Hematopoietic multipotent progenitor cell treated with erythropoietin and hydrocortisone succinate and interleukin-3 and kit ligand, for 6 days (in vitro differentiated cells): ENCODE measurements around the gene RPL36.
"Not testable (repeated sequence)": the region's sequence is repeated elsewhere in the genome, so short reads cannot be mapped to it uniquely, and the experiment has no call there.

Experiments
- DNase-seq: peaks from one replicate; pipeline ENCODE4 v3.0.0-alpha.2; 2015

RPL36 gene

GRCh38 chr19:5707576-5708575 is 17.8 kb downstream of the RPL36 start:
- DNase-seq = no peak

- no peak for DNase-seq
These were observed 20.9 kb downstream of the RPL36 start for GRCh38 chr19:5711025-5711424.

- no peak for DNase-seq
These were observed 21.6 kb downstream of the RPL36 start for GRCh38 chr19:5711713-5712161.

- no peak for DNase-seq
These were observed 23.1 kb downstream of the RPL36 start for GRCh38 chr19:5713228-5713627.

- DNase-seq = no peak
These were observed 24.7 kb downstream of the RPL36 start for GRCh38 chr19:5714816-5715215.

GRCh38 chr19:5717215-5717935 is 27.3 kb downstream of the RPL36 start:
- DNase-seq = no peak

GRCh38 chr19:5718037-5718578 is 28.0 kb downstream of the RPL36 start:
- no peak for DNase-seq

GRCh38 chr19:5718579-5719273 is 28.6 kb downstream of the RPL36 start:
- peak; percentile 80 for DNase-seq

GRCh38 chr19:5719274-5719960 is 29.3 kb downstream of the RPL36 start:
- peak; percentile 51 for DNase-seq

- DNase-seq = peak; percentile 99
These were observed 30.1 kb downstream of the RPL36 start, which contains the start of the genes CATSPERD and LONP1 for GRCh38 chr19:5719961-5720790. Gene CATSPERD, plus strand, starts transcription at chr19:5720637. Its CDS starts 101 bp downstream, at chr19:5720738. Gene LONP1, minus strand, starts transcription at chr19:5720146. Its CDS starts 14 bp downstream, at chr19:5720132.

- DNase-seq = no peak
These were observed 37.5 kb downstream of the RPL36 start for GRCh38 chr19:5727453-5728050.

- not testable (repeated sequence) for DNase-seq
These were observed 43.1 kb downstream of the RPL36 start for GRCh38 chr19:5733172-5733571.

GRCh38 chr19:5738423-5738822 is 48.3 kb downstream of the RPL36 start:
- no peak for DNase-seq
